WTC11 (cell line): Measurements from ENCODE around the gene MAP4K4.

Experiments used
- ATF1 ChIP-seq: sonication (generic); formaldehyde crosslinking; IDR thresholded peaks from 2 replicates; pipeline ENCODE4 v1.8.1; 2023; ENCODE audit warnings: mild to moderate bottlenecking, moderate library complexity, missing genetic modification reagents
- ATF3 ChIP-seq: sonication (generic); formaldehyde crosslinking; conservative IDR thresholded peaks from 2 replicates; pipeline ENCODE4 v1.8.1; 2022; ENCODE audit warnings: mild to moderate bottlenecking, missing genetic modification reagents
- CREM ChIP-seq: sonication (generic); formaldehyde crosslinking; IDR thresholded peaks from 2 replicates; pipeline ENCODE4 v1.8.1; 2022; ENCODE audit warnings: mild to moderate bottlenecking, missing genetic modification reagents, moderate library complexity
- JUN ChIP-seq: sonication (generic); formaldehyde crosslinking; IDR thresholded peaks from 2 replicates; pipeline ENCODE4 v1.8.0; 2023; ENCODE audit warnings: mild to moderate bottlenecking, missing genetic modification reagents
- KAT7 ChIP-seq: sonication (generic); formaldehyde crosslinking; IDR thresholded peaks from 2 replicates; pipeline ENCODE4 v1.8.1; 2023; ENCODE audit warnings: missing genetic modification reagents, mild to moderate bottlenecking, borderline replicate concordance
- NFE2L1 ChIP-seq: sonication (generic); formaldehyde crosslinking; IDR thresholded peaks from 2 replicates; pipeline ENCODE4 v1.8.1; 2023; ENCODE audit warnings: missing genetic modification reagents
- NR1H2 ChIP-seq: sonication (generic); formaldehyde crosslinking; IDR thresholded peaks from 2 replicates; pipeline ENCODE4 v1.9.0; 2021; ENCODE audit warnings: mild to moderate bottlenecking, moderate library complexity, missing genetic modification reagents
- TCF7 ChIP-seq: sonication (generic); formaldehyde crosslinking; IDR thresholded peaks from 2 replicates; pipeline ENCODE4 v1.8.0; 2022; ENCODE audit warnings: mild to moderate bottlenecking, low read depth, missing genetic modification reagents, moderate library complexity
- USF2 ChIP-seq: sonication (generic); formaldehyde crosslinking; IDR thresholded peaks from 2 replicates; pipeline ENCODE4 v1.8.1; 2023; ENCODE audit warnings: mild to moderate bottlenecking, missing genetic modification reagents, moderate library complexity
- ZNF263 ChIP-seq: sonication (generic); formaldehyde crosslinking; IDR thresholded peaks from 2 replicates; pipeline ENCODE4 v1.8.1; 2022; ENCODE audit warnings: low read depth, mild to moderate bottlenecking, moderate library complexity, missing genetic modification reagents
- ZNF423 ChIP-seq: fragments of 250-450 bp; sonication (Bioruptor Pico); IDR thresholded peaks from 2 replicates; pipeline ENCODE4 v2.1.2; 2022; ENCODE audit warnings: mild to moderate bottlenecking, moderate library complexity
- TF ChIP-seq, protein P1 (sequence below): fragments of 200-600 bp; IDR thresholded peaks from 2 replicates; pipeline ENCODE4 v1.8.0; 2022; ENCODE audit warnings: antibody characterized with exemption
- TF ChIP-seq, protein P2 (sequence below): sonication (generic); formaldehyde crosslinking; IDR thresholded peaks from 2 replicates; pipeline ENCODE4 v1.8.0; 2022; ENCODE audit warnings: mild to moderate bottlenecking, missing genetic modification reagents
- TF ChIP-seq, protein P3 (sequence below): fragments of 250-450 bp; sonication (Bioruptor Pico); conservative IDR thresholded peaks from 2 replicates; pipeline ENCODE4 v1.9.0; 2021; ENCODE audit warnings: mild to moderate bottlenecking

DNA sequence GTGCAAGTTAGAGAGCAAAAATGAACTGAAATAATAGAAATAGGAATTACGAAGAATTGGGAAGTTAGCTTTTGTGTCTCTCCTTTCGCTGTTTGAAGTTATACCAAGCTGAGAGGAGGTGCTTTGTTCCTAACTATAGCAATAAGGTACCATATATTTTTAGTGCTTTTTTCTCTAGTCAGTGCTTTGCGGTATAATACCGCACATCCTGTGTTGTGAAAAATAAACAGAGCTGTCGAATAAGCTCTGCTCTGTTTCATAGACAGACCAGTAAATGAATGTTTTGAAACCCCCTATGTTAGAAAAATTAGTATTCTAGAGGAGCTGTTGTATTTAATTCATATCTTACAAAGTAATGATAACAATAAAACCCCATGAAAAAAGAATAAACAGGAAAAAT is 130.8 kb downstream of the MAP4K4 start:
- TF ChIP-seq JUN (no peak), CREM (no peak), ZNF423 (CRISPR knock-in tag) (no peak), USF2 (no peak), TCF7 (CRISPR knock-in tag) (no peak), ZNF263 (CRISPR knock-in tag) (no peak), NR1H2 (CRISPR knock-in tag) (no peak), ATF3 (no peak), NFE2L1 (CRISPR knock-in tag) (no peak), ATF1 (CRISPR knock-in tag) (no peak), KAT7 (CRISPR knock-in tag) (no peak)
- TF ChIP-seq, protein P1, sequence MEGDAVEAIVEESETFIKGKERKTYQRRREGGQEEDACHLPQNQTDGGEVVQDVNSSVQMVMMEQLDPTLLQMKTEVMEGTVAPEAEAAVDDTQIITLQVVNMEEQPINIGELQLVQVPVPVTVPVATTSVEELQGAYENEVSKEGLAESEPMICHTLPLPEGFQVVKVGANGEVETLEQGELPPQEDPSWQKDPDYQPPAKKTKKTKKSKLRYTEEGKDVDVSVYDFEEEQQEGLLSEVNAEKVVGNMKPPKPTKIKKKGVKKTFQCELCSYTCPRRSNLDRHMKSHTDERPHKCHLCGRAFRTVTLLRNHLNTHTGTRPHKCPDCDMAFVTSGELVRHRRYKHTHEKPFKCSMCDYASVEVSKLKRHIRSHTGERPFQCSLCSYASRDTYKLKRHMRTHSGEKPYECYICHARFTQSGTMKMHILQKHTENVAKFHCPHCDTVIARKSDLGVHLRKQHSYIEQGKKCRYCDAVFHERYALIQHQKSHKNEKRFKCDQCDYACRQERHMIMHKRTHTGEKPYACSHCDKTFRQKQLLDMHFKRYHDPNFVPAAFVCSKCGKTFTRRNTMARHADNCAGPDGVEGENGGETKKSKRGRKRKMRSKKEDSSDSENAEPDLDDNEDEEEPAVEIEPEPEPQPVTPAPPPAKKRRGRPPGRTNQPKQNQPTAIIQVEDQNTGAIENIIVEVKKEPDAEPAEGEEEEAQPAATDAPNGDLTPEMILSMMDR, result no peak
- TF ChIP-seq, protein P2, sequence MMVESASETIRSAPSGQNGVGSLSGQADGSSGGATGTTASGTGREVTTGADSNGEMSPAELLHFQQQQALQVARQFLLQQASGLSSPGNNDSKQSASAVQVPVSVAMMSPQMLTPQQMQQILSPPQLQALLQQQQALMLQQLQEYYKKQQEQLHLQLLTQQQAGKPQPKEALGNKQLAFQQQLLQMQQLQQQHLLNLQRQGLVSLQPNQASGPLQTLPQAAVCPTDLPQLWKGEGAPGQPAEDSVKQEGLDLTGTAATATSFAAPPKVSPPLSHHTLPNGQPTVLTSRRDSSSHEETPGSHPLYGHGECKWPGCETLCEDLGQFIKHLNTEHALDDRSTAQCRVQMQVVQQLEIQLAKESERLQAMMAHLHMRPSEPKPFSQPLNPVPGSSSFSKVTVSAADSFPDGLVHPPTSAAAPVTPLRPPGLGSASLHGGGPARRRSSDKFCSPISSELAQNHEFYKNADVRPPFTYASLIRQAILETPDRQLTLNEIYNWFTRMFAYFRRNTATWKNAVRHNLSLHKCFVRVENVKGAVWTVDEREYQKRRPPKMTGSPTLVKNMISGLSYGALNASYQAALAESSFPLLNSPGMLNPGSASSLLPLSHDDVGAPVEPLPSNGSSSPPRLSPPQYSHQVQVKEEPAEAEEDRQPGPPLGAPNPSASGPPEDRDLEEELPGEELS (CRISPR knock-in tag), result no peak
- TF ChIP-seq, protein P3, sequence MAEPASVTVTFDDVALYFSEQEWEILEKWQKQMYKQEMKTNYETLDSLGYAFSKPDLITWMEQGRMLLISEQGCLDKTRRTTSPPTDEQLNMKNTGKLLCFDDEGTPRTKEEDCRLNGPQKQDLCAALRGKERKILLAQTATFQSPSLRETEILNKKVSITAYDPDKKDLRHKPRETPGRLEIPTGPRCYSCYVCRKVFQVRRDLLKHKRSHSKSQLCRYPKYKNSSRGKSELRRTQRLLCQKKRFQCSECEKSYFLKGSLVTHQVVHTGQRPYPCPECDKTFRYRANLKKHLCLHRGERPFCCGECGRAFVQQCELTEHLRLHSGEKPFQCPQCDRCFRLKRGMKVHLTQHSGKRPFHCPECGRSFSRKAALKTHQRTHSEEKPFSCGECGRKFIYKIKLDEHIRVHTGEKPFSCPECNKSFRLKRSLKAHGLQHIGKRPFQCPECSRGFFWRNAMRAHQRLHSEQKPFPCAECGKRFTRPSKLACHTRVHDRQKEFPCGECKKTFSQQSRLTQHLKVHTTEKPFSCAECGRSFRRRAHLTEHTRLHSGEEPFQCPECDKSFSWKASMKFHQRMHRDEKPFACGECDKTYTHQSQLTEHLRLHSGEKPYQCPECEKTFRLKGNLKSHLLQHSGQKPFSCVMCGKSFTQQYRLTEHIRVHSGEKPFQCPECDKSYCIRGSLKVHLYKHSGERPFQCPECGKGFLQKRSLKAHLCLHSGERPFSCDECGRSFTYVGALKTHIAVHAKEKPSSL, result no peak
